Limb (tissue), 2 donors: ENCODE measurements around the gene FOXP4.

Experiments
- DNase-seq, 2 donors: peaks; one replicate each; pipeline ENCODE4 v3.0.0-alpha.2; 2016; ENCODE audit errors: extremely low spot score in 2 of 2

The FOXP4 gene

GRCh38 chr6:41623330-41623729, 77.1 kb downstream of the FOXP4 start:
- DNase-seq, result no peak

DNA sequence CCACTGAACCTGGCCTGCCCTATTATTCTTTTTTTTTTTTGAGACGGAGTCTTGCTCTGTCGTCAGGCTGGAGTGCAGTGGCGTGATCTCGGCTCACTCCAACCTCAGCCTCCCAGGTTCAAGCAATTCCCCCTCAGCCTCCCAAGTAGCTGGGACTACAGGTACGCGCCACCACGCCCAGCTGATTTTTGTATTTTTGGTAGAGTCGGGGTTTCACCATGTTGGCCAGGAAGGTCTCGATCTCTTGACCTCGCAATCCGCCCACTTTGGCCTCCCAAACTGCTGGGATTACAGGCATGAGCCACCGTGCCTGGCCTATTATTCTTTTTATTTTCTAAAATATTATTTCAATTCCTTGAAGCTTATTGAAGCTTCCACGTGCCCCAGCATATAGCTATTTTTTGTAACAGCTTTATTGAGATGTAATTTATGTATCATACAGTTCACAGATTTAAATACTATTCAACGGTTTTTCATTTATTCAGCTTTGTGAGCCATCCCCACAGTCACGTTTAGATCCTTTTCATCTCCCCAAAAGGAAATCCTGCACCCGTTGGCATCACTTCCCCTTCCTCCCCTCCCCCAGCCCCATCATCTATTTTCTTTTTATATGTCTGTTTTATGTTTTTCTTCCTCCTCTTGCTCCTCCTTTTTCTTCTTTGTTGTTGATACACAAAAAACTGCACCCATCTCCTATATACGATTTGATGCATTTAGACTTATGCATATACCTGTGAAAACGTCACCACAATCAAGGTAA, 78.6 kb downstream of the FOXP4 start:
- DNase-seq, result no peak

- DNase-seq, result peak in 1 of 2 donors; percentile 54
These were observed 79.3 kb downstream of the FOXP4 start for GRCh38 chr6:41625442-41625841.

DNA sequence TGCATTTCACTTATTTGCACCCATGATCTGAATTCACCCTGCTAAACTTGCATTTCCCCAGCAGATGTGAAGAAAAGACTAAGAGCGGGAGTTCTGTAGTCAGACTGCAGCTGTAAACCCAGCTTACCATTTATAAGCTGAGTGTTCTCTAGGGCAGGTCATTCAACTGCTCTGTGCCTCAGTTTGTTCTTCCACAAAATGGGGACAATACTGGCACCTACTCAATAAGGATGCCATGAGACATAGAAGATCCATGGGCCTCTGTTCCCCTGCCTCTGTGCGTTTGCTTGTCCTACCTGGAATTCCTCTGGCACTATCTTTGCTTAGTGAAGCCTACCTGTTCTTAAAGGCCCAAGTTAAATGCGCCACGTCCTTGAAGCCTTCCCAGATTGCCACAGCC, 79.8 kb downstream of the FOXP4 start:
- no peak for DNase-seq

DNA sequence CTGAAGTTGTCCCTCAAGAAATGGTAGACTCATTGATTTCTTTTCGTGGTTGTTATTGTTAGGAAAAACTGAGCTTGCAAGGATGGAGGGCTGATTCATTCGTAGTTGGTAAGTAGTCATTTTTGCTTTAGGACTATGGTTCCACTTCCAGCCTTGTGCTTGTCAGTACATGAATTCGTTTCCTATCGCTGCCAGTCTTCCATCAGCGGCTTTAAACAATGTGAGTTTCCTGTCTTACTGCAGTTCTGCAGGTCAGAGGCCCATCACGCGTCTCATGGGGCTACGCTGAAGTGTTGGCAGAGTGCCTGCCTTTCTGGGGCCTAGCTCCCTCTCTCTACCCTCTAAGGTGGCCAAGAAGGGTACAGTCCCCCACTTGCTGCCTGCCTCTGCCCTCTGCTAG, 80.7 kb downstream of the FOXP4 start:
- DNase-seq, result no peak

DNA sequence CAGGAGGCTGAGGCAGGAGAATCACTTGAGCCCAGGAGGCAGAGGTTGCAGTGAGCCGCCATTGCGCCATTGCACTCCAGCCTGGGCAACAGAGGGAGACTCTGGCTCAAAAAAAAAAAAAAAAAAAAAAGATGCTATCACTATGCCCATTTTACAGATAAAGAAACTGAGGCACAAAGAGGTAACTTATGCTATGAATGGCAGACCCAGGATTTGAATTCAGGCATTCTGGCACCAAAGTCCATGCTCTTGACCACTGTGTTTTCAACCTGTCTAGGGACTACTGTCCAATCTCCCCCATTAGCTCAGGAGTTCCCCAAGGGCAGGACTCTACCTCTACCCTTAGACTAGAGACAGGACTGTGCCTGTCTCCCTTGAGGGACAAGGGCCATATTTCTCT, 82.9 kb downstream of the FOXP4 start:
- DNase-seq, result no peak

DNA sequence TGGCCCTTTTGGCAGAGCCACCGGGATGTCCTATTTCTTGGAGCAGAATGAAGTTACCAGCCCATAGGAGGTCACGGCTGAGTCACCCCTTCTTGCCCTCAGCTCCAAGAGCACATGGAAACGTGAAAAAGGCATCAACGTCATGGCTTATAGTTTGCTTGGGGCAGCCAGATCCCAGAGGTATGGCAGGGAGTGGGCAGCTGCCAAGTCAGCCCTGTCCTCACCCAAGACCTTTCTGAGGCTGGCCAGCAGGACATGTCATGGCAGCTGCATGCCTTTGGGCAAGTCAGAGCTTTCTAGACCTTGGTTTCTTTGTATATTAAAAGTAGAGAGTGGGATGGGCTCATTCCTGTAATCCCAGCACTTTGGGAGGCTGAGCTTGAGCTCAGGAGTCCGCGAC, 83.9 kb downstream of the FOXP4 start:
- no peak for DNase-seq

GRCh38 chr6:41630946-41631345, 84.8 kb downstream of the FOXP4 start:
- DNase-seq, result no peak

DNA sequence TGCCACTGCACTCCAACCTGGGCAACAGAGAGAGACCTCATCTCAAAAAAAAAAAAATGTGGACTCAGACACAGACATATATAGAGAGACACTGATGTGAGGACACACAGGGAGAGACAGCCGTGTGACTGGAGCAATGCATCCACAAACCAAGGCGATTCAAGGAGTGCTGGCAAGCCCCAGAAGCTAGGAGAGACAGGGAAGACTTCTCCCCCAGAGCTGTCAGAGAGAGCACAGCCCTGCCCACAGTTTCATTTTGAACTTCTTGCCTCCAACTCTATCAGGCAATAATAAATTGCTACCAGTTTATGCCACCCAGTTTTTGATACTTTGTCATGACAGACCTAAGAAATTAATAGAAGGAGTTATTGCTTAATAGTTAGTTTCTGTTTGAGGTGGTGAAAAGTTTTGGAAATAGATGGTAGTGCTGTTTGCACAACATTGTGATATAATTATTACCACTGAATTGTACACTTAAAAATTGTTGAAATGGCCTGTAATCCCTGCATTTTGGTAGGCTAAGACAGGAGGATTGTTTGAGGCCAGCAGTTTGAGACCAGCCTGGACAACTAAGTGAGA, 87.0 kb downstream of the FOXP4 start:
- no peak for DNase-seq

- peak in 1 of 2 donors; percentile 82 for DNase-seq
These were observed 88.5 kb downstream of the FOXP4 start for GRCh38 chr6:41634657-41635056.

GRCh38 chr6:41635365-41635764, 89.2 kb downstream of the FOXP4 start:
- no peak for DNase-seq

- peak in 1 of 2 donors; percentile 64 for DNase-seq
These were observed 90.6 kb downstream of the FOXP4 start for GRCh38 chr6:41636833-41637193.

GRCh38 chr6:41637194-41638001, 91.2 kb downstream of the FOXP4 start:
- no peak for DNase-seq

- DNase-seq, result peak; percentile 84 to 87
These were observed 92.1 kb downstream of the FOXP4 start, which contains the start of gene MDFI for GRCh38 chr6:41638002-41638934. MDFI (plus strand) TSS chr6:41638468; CDS start chr6:41638750, 282 bp downstream.

DNA sequence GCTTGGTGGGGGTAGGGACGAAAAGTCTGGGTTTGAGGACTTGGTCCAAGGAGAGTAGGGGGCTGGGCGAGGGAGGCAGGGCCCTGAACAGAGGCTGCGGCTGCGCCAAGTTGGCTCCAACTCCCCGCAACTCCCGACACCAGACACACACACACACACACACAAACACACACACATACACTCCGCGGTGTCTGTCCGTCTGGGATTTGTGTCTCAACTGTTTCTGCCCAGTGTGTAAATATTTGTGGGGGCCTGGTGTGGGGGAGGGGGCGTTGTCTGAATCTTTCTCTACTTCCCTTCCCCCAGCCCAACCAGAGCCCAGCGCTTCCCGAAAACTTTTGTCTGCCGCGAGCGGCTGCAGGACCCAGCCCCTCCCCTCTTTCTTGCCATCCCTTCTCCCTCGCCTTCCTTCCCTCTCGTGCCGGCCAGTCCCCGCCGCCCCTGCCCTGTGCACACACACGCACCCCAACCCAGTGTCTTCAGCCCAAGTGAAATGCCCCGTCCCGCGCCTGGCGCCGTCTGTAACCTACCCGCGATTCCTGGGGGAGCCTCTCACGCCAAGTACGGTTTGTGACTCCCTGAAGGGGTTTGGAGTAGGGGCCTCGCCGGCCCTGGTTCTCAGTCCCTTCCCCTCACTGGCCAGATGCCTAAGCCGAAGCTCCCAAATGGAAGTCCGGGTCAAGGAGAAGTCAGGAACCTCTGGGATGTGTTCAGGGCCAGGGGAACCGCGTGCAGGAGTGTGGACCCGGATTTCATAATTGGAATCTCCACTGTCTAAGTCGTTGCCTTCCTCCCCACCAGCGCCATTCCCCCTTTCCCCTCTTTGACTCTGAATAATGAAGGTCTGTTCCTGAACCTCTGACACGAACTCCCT, 93.0 kb downstream of the FOXP4 start:
- DNase-seq, result peak; percentile 67 to 82

- peak in 1 of 2 donors; percentile 77 for DNase-seq
These were observed 93.7 kb downstream of the FOXP4 start for GRCh38 chr6:41639809-41640371.

DNA sequence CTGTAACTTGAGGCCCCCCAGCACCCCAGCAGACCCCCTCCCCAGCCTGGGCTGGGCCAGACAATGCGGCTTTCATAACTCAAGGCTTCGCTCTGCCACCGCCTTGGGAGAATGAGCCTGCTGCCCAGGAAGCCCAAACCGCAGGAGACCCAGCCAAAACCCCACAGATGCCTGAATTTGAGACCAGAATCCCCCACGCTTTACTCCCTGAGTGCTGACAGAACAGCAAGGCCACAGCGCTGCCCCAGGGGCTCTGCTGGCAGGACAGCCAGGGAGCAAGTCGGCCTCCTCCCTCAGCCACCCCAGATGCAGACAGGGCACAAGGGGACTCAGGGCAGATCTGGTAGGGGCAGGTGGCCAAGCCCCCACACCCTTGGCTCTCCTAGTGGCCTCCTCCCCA, 94.2 kb downstream of the FOXP4 start:
- DNase-seq, result peak in 1 of 2 donors; percentile 65

DNA sequence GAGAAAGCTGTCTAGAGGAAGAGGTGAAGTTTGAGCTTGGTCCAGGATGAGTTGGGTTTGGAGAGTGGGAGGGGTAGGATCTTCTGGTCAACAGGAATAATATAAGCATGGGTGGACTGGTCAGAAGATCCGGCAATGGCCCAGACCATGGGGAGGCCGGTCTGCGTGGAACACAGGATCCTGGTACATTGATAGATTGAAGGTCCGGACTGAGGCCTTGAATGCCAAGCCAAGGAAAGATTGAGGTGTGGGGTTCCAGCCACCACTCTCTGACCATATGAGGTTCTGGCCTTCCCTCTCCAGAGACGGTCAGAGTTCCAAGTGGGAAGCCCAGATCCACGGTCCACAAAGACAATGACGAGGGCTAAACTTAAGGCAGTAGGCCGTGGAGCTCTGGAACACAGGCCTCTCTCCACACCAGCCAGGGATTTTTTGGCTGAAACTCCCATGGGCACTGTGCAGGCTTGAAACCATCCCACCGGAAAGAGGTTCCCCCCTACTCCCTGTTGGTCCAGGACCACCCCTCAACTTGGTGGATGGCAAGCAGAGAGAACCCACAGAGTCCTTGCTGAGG, 95.3 kb downstream of the FOXP4 start:
- DNase-seq, result no peak

- no peak for DNase-seq
These were observed 96.1 kb downstream of the FOXP4 start for GRCh38 chr6:41642090-41642959.
